Measurements from ENCODE around the gene CCDC86.

CCDC86 gene

DNA sequence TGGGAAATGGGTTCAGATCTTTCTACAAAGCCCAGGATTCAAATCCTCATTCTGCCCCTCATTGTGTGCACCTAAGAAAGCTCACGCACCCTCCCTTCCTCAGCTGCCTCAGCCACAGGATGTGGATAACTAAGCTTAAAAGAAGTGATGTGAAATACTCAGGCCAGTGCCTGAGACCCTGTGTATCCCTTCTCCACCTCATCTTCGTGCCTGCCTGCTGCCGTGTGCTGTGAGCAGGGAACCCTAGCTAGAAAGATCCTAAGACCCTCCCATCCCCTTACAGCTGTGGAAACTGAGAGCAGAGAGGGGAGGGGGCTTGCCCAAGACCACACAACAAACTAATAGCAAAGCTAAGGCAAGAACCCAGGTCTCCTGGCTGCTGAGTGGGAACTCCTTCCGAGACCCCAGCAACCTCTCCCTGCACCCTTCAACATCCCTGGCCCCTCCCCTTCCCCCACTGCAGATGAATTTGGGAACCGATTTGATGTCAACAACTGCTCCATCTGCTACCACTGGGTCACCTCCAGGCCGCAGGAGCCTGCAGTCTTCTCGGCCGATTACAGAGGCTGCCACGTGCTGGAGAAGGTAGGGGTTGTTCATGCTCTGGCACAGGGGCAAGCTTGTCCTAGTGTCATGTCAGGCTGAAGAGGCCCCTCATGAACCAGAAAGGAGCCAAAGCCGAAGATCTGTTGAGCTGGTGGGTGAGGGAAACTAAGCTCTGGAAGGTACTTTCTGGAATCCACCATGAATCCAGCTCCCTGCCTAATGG is 27.0 kb downstream of the CCDC86 start:
- no peak for DNase-seq (ENCODE audit: low read depth in 2 of 2)

GRCh38 chr11:60869451-60869825 is 27.5 kb downstream of the CCDC86 start:
- DNase-seq (ENCODE audit: low read depth in 2 of 2), result no peak

- no peak for DNase-seq (ENCODE audit: low read depth in 2 of 2)
These were observed 28.4 kb downstream of the CCDC86 start for GRCh38 chr11:60870276-60870675.

GRCh38 chr11:60870733-60871377 is 28.9 kb downstream of the CCDC86 start:
- no peak for DNase-seq (ENCODE audit: low read depth in 2 of 2)

DNA sequence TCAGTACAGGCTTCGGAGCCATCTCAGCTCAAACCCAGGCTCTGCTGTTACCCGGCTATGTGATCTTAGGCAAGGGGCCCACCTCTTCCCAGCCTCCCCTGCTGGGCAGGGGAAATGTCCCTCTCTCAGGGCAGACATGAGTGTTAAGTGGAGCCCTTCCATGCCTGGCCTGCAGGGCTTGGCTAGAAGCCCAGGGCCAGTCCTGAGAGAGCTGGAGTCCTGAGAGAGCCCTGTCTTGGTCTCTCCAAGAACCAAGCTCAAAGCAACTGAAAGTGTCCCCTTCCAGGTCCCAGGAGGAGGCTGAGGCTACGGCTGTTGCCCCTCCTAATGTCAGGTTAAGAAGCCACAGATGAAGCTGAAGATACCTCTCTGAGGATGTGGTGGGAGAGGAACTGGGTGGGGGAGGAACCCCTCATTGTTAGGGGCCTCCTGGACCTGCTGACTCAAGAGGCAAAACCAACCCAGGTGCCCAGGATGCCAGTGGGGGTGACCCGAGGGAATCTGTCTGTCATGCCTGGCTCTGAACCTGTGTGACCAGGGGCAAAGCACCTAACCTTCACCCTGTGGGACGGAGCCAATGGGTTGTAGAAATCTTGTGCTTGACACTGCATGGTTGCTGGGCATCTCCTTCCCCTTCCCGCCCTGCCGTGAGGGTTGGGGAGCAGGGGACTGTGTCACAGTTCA is 29.6 kb downstream of the CCDC86 start:
- DNase-seq (ENCODE audit: low read depth in 2 of 2), result no peak

- DNase-seq (ENCODE audit: low read depth in 2 of 2), result no peak
These were observed 30.4 kb downstream of the CCDC86 start for GRCh38 chr11:60872124-60872960.

DNA sequence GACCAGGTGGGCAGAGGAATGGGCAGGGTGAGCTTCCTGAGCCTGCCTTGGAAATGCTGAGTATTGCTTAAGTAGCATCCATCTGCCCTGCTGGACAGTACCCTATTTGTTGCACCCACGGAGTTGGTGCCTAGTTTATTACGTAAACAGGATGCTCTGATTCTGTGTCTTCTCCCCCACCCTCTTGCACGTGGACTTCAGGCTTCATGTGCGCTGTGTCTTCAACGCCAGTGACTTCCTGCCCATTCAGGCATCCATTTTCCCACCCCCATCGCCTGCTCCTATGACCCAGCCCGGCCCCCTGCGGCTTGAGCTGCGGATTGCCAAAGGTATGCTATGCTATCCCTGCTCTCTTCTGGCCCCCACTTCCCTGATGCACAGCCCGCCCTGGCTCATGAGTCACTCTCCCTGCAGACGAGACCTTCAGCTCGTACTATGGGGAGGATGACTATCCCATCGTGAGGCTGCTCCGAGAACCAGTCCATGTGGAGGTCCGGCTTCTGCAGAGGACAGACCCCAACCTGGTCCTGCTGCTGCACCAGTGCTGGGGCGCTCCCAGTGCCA is 31.1 kb downstream of the CCDC86 start:
- DNase-seq (ENCODE audit: low read depth in 2 of 2), result no peak

DNA sequence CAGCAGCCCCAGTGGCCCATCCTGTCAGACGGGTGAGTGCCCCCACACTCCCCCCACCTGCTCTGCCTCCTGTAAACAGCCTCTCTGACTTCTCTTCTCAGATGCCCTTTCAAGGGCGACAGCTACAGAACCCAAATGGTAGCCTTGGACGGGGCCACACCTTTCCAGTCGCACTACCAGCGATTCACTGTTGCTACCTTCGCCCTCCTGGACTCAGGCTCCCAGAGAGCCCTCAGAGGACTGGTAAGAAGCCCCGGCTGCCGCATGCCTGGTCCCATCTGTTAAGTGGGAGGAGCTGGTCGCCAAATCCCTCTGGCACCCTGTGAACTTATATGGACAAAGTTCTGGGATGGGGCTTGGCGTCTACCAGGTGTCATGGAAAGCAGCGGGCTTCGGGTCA is 31.6 kb downstream of the CCDC86 start:
- DNase-seq (ENCODE audit: low read depth in 2 of 2), result no peak

DNA sequence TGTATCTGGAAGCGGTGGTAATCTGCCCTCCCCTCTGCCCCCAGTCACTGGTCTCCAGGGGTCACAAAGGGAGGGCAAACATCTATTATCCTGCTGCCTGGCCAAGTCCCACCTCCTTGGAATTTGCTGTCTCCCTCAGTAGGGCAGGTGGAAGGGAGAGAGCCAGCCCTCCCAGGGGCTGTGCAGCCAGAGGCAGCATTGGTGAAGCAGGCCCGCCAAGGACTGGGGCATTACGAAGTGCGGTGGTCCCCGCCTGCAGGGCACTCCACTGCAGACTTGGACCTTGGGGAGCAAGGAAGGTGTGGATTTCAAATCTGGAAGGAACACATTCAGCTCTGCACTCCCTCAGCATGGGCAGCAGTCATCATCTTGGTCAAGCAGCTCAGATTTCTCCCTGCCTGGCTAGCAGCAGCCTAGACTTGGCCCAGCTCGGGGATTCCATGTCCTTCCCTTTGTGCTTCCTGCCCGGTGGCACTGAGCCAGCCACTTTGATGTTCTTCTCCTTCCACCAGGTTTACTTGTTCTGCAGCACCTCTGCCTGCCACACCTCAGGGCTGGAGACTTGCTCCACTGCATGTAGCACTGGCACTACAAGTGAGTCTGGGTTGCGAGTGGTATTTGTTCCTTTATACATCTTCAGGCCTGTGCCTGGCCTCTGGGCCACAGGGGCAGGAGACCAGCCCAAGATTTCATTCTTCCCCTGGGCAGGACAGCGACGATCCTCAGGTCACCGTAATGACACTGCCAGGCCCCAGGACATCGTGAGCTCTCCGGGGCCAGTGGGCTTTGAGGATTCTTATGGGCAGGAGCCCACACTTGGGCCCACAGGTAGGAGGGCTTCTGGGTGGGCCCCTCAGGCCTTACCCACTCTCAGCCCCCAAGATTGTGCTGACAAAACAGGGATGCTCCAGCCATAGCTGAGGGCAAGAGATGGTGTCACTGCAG is 32.8 kb downstream of the CCDC86 start:
- no peak for DNase-seq (ENCODE audit: low read depth in 2 of 2)

DNA sequence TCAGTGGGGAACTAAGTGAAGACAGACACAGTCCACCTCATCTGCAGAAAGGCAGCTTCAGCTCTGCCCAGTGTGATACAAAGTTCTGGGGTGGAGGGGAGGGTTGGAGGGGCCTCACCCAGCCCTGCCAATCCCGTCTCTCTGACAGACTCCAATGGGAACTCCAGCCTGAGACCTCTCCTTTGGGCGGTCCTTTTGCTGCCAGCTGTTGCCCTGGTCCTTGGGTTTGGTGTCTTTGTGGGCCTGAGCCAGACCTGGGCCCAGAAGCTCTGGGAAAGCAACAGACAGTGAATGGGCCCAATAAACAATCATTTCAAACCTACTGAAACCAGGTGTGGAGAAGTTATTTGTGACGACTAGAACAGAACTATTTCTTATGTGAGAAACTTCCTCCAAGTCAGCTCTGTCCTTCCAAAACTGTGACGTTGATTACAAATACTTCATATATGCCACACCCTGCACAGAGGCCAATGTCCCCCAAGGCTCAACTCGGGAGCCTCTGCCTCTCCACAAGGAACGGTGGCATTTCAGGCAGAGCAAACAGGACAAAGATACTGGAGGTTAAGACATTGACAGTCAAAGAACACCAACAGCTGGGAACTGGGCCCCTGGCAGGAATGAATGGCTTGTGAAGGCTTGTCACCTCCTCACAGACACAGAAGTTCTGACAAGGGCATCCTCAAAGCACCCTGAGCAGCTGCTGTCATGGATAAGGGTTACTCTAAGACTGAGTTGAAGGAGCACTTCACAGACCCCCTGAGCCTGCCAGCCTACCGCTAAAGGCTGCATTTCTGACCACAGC is 33.7 kb downstream of the CCDC86 start:
- DNase-seq (ENCODE audit: low read depth in 2 of 2), result no peak

GRCh38 chr11:60876168-60876485 is 34.2 kb downstream of the CCDC86 start:
- DNase-seq (ENCODE audit: low read depth in 2 of 2), result no peak

DNA sequence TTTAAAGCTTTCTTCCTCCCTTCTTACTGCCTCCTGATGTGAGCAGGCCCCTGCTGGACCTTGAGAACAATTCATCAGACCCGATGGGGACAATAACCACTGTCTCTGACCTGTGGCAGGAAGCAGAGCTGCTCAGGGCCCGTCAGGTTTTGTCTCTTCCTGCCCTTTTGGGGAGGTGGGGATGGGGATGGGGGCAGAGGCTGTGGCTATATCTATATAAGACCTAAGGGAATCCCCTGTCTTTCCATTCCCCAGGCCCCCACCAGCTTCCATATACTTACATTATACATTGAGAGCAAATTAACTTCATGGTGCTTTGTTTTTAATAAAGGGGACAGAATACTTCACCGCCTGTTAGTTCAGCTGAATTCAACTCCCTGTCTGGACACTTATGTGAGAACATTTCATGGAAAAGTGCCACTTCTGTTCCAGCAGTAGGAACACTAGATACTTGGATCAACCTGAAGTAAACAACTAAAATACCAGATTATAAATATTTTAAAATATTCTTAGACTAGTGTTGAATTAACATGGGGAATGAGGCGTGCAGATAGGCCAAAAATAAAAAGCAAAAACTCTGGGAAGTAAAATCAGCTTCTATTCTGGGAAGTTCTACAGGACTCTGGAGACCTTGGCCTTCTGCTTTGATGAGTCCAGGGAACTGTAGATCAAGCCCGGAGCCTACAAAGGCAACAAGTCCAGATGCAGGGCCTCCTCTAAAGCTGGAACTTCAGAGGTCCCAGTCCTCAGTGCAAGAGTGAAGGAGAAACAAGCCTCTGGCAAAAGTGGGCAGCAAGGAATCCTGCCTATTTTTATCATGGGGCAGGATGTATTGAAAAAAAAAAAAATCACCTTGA is 36.6 kb downstream of the CCDC86 start:
- DNase-seq (ENCODE audit: low read depth in 2 of 2), result no peak

GRCh38 chr11:60879104-60879503 is 37.2 kb downstream of the CCDC86 start:
- DNase-seq (ENCODE audit: low read depth in 2 of 2), result no peak

GRCh38 chr11:60879971-60880588 is 38.2 kb downstream of the CCDC86 start:
- no peak for DNase-seq (ENCODE audit: low read depth in 2 of 2)

DNA sequence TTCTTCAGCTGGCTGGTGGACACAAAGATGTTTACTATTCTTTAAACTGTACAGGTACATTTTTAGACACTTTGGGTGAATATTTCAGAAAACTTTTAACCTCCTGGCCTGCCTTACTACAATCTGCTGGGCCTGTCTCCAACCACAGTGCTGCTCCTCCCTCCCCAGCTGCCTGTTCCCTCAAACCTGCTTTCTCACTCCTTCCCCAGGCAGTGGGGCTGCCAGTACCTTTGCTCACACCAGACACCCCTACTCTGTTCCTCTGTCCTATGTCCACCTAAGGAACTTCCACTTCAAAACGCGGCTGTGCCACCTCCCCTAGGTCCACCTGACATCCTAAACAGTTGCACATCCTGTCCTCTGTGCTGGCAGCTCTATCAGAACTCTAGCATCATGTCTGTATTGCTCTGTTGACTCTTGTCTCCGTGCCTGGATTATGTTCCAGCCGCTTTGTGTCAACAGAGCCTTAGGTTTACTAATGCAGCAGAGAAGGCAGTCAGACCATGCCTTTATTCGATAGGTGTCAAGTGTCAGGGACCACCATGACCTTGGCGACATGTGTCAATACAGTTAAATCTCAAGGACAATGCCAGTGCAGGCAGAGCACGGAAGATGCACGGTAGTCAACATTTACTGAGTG is 38.9 kb downstream of the CCDC86 start:
- DNase-seq (ENCODE audit: low read depth in 2 of 2), result no peak

- DNase-seq (ENCODE audit: low read depth in 2 of 2), result no peak
These were observed 45.6 kb downstream of the CCDC86 start for GRCh38 chr11:60887556-60887955.

- DNase-seq (ENCODE audit: low read depth in 2 of 2), result no peak
These were observed 48.0 kb downstream of the CCDC86 start for GRCh38 chr11:60889869-60890311.

- no peak for DNase-seq (ENCODE audit: low read depth in 2 of 2)
These were observed 48.8 kb downstream of the CCDC86 start for GRCh38 chr11:60890696-60891095.
